ENCODE data around the gene HLCS. TPM values are rescaled to one million over a fixed set of nuclear protein-coding genes. Genes with fewer than 3 reads are reported as not detected.
A peak's percentile ranks its signal among the peaks of the same experiment; 100 is the strongest.

Gene HLCS
- total RNA-seq, 1 donor from 2014 or later = 28.1 TPM

- no peak for DNase-seq
Observed at GRCh38 chr21:36769051-36769839, 197.2 kb downstream of the HLCS start.

- DNase-seq = no peak
Observed at GRCh38 chr21:36768496-36768895, 198.0 kb downstream of the HLCS start.

GRCh38 chr21:36767096-36767495 lies 199.4 kb downstream of the HLCS start:
- no peak for DNase-seq

- no peak for DNase-seq
Observed at GRCh38 chr21:36766511-36766910, 200.0 kb downstream of the HLCS start.

GRCh38 chr21:36765229-36765628 lies 201.2 kb downstream of the HLCS start:
- no peak for DNase-seq

GRCh38 chr21:36763305-36763704 lies 203.2 kb downstream of the HLCS start:
- DNase-seq = no peak

GRCh38 chr21:36762642-36763041 lies 203.8 kb downstream of the HLCS start:
- no peak for DNase-seq

GRCh38 chr21:36761685-36762084 lies 204.8 kb downstream of the HLCS start:
- no peak for DNase-seq

- no peak for DNase-seq
Observed at GRCh38 chr21:36759348-36760083, 207.0 kb downstream of the HLCS start.

GRCh38 chr21:36757196-36757595 lies 209.3 kb downstream of the HLCS start:
- DNase-seq = no peak

GRCh38 chr21:36756527-36756926 lies 209.9 kb downstream of the HLCS start:
- DNase-seq = no peak

- DNase-seq = no peak
Observed at GRCh38 chr21:36754241-36754898, 212.1 kb downstream of the HLCS start.

GRCh38 chr21:36753556-36753955 lies 212.9 kb downstream of the HLCS start:
- no peak for DNase-seq

GRCh38 chr21:36751383-36751782 lies 215.1 kb downstream of the HLCS start:
- DNase-seq = no peak

- no peak for DNase-seq
Observed at GRCh38 chr21:36750576-36750959, 215.9 kb downstream of the HLCS start.

GRCh38 chr21:36749935-36750575 lies 216.4 kb downstream of the HLCS start:
- no peak for DNase-seq

GRCh38 chr21:36747815-36748383 lies 218.6 kb downstream of the HLCS start:
- peak; percentile 27 for DNase-seq

GRCh38 chr21:36747041-36747814 lies 219.2 kb downstream of the HLCS start:
- no peak for DNase-seq

- DNase-seq = no peak
Observed at GRCh38 chr21:36745459-36745858, 221.0 kb downstream of the HLCS start.

- no peak for DNase-seq
Observed at GRCh38 chr21:36744560-36745231, 221.8 kb downstream of the HLCS start.

- DNase-seq = no peak
Observed at GRCh38 chr21:36744190-36744559, 222.3 kb downstream of the HLCS start.
